Activated naive CD4-positive, alpha-beta T cell treated with anti-CD3 and anti-CD28 coated beads, Interleukin-2, amount 50 U/mL, for 16 hours (primary cell): Measurements from ENCODE around the gene SIPA1L3.
"Not testable (repeated sequence)": the region's sequence is repeated elsewhere in the genome, so short reads cannot be mapped to it uniquely, and the experiment has no call there.

ENCODE experiments used
- DNase-seq: peaks from one replicate; pipeline ENCODE4 v3.0.0-alpha.2; 2020

Gene SIPA1L3

DNA sequence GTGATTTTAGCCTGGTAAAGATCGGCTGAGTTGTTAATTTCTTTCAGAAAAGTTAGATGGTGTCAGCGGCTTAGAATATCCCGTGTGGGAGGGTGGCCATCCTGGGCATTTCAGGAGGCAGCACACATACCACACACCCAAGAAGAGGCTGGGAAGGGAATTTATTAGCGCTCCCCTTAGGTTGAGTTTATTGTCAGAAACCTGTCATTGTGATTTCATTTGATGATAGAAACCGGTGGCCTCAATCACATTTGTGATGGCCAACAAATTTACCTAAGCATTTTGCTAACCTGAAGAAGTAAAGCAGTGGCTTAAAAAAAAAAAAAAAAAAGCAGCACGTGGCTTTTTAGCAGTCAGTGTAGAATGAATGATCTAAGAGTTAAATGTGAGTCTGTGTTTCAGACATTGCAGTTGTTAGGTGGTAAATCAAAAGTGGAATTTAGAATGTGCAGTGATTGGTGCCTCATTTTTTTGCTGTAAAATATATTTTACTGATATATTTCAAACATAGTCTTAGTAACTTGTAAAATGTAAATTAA is 2.7 kb downstream of the SIPA1L3 start:
- no peak for DNase-seq

DNA sequence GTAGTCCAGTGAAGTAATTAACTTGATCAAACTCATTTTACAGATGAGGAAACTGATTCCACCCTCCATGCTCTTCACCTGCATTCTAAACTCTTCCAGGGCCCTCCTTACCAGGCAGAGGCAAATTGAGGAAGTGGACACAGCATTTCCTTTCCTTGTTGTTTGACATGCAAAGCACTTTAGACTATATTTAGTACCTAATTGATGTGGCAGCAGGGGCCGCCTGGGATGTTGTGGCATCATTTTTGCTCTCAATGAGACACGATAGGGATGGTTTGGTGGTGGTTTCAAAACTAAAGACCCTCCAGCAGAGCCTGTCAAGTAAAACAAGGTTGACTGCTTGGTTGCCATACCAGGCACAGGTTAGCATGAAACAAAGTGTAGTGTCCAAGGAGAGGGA is 7.9 kb downstream of the SIPA1L3 start:
- no peak for DNase-seq

DNA sequence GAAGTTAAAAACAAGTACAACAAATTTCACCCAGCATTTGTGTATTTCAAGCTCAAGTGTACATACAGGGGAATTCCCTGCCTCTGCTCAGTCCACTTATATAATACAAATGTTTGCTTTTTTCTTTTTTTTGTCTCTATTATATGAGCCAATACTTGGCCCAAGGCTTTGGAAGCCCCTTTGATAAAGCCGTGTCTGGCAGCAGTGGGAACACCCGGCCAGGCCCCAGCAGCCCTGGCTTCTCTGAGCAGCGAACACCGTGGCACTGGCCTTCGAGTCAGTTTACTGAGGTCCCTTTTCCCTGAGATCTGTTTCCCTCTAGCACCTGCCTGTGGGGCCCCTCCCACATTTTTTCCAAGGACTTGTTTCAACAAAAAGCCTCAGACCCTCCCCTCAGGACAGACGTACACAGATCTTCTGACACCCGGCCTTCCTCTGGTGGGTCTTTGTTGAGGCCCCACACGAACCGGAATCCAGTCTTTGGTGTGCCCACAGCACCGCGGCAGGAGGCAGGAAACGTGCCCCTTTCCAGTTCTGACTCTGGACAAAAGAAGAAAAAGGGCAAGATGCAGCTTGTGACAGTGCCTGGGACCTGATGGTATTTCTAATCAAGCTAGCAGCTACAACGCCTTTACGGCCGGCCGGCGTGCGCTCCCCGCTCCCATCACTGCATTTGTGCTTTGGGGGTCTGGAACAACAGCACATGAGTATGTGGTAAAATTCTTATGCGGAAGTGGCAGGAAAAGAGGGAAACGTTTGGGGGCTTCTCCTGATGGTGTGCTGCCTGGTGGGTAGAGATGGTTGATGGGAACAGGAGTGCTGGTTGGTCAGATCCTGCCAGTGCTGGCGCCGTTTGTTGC is 13.8 kb downstream of the SIPA1L3 start:
- no peak for DNase-seq

DNA sequence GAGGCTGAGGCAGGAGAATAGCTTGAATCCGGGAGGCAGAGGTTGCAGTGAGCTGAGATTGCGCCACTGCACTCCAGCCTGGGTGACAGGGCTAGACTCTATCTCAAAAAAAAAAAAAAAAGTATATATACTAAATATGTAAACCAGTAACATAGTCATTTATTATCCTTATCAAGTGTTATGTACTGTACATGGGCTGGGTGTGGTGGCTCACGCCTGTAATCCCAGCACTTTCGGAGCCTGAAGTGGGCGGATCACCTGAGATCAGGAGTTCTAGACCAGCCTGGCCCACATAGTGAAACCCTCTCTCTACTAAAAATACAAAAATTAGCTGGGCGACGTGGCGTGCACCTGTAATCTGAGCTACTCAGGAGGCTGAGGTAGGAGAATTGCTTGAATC is 17.6 kb downstream of the SIPA1L3 start:
- not testable (repeated sequence) for DNase-seq

DNA sequence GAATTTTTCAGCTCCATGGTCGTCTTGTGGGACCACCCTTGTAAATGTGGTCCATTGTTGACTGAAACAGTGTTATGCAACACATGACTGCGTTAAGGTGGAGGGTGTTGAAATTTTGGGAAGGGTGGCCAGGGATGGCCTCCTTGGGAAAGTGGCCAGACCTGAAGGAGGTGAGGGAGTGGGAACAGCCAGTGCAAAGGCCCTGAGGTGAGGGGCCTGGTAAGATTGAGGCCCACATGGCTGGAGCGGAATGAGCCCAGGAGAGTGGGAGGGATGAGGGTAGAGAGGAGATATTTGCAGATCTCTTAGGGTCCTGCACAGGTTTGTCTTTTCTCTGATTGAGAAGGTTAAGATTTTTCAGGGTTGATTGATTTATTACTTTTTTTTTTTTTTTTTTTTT is 18.2 kb downstream of the SIPA1L3 start:
- no peak for DNase-seq

DNA sequence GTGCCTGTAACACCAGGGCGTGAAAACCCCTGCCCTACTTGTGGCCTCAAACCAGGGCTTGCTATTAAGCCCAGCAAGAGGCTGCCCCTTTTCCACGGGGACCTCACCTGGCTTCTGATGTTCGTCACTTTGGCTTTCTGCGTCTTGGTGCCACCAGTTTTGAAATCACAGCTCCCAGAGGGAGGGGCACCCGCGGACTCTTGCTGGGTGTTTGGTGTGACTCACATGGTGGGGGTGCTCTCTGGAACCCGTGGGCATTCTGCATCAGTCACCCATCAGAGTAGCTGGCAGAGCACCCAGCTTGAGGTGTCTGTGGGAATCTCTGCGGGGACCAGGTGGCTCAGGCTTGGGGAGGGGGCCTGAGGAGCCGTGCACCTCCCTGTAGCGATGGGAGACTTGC is 19.2 kb downstream of the SIPA1L3 start:
- DNase-seq = no peak

DNA sequence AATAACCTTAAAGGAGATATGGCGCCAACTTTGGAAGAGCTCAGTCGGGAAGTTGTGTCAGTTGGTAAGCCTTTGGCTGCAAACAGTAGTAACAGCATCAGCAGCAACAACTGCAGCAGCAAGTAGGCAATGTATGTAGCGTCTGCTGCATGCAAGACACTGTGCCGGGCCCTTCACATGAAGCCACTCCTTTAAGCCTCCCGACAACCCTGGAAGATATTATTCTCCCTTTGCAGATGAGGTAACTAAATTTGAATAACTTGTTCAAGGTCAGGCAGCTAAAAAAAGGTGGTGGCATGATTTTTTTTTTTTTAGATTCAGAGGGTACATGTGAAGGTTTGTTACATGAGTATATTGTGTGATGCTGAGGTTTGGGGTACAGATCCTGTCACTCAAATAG is 19.7 kb downstream of the SIPA1L3 start:
- DNase-seq = no peak

DNA sequence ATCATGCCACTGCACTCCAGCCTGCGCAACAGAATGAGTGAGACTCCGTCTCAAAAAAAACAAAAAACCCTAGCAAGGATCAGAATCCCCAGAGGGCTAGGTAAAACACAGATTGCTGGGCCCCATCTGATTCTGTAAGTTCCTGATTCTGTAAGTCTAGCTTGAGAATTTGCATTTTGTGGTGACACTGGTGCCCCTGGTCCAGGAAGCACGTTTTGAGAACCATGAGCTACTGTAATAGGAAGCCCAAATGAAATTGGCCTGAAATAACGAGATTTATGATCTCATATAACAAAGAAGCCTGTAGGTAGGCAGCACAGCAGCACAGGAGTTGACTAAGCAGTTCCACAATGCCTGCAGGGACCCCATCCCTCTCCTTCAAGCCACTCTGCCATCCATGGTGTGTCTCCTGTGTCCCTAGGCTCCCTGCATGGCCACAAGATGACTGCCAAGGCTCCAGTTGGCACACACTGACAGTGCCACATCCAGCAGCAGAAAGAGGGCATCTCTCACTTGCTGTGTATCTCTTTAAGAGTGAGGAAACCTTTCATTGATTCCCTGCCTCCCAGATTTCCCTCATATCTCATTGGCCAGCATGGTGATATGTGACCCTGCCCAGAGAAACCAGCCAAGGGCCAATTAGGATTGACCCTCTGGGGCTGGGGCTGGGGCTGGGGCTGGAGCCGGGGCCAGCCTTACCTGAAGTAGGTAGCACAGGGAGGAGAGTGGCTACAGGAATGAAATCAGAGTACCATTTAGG is 21.7 kb downstream of the SIPA1L3 start:
- no peak for DNase-seq

DNA sequence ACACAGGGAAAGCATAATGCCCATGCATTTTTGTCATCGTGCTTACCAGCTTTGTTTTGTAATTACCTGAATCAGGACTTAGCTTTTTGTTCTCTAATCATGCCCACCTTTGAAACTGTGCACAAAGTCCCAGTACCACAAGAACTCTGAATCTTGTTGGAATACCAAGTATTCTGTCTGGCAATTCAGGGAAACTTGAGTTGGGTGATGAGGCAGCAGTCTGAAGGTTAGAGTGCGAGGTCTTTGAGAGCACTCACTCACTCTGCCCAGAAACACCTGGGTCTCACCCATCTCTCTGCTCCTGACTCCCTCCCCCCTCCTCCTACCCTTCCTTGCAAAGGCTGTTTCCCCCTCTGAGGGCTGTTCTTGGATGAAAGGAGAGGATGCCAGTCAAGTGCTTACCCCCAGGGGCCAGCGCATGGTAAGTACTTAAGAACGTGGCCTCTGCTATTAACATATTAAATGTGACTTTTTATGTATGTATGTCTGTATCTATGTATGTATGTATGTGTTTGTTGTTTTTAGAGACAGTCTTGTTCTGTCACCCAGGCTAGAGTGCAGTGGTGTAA is 22.4 kb downstream of the SIPA1L3 start:
- no peak for DNase-seq

DNA sequence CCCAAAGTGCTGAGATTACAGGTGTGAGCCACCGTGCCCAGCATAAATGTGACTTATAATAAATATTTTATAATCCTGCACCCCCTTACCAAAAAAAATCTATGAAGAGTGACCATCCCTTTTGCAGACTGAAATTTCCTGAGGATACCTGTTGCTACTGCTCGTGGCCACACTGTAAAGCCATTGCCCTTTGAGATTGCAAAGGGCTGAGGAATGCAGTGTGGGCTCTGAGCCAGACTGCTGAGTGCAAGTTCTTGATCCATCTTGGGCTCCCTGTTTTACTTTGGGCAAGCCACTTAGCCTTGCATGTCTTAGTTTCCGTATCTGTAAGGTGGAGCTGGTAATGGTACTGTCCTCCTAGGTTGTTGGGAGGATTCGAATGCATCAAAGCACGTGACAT is 23.4 kb downstream of the SIPA1L3 start:
- DNase-seq = no peak

DNA sequence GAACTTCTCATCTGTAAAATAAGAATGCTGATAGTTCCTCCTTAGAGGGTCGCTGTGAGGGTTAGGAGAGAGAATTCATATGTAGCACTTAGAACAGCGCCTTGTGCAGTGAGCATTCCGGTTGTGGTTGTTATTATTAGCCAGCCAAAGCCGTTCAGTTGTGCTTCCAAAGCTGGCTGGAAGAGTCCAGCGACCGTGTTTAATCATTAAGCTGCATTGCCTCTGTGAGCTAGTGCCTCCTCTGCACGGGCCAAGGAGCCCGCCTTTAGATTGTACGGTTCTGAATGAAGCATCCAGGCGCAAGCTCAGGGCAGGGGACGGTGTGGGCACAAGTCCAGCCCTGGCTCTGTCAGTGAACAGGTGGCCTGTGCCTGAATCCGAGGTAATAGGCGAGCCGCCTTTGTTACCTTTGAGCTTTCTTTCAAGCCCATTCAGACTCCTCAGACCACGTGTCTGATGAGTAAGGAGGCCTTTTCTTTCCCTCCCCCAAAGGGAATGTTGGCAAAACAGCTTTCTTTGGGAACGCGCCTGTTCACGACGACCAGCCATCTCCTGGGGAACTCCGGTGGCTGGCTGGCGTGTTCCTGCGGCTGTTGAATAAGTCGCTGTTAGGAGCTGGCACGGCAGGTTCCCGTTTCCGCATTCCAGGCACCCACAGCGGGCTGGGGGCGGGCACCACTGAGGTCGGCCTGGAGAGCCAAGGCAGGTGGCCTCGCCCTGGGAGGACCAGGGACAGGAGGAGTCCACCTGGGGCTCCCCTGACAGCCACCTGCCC is 25.1 kb downstream of the SIPA1L3 start:
- DNase-seq = no peak

DNA sequence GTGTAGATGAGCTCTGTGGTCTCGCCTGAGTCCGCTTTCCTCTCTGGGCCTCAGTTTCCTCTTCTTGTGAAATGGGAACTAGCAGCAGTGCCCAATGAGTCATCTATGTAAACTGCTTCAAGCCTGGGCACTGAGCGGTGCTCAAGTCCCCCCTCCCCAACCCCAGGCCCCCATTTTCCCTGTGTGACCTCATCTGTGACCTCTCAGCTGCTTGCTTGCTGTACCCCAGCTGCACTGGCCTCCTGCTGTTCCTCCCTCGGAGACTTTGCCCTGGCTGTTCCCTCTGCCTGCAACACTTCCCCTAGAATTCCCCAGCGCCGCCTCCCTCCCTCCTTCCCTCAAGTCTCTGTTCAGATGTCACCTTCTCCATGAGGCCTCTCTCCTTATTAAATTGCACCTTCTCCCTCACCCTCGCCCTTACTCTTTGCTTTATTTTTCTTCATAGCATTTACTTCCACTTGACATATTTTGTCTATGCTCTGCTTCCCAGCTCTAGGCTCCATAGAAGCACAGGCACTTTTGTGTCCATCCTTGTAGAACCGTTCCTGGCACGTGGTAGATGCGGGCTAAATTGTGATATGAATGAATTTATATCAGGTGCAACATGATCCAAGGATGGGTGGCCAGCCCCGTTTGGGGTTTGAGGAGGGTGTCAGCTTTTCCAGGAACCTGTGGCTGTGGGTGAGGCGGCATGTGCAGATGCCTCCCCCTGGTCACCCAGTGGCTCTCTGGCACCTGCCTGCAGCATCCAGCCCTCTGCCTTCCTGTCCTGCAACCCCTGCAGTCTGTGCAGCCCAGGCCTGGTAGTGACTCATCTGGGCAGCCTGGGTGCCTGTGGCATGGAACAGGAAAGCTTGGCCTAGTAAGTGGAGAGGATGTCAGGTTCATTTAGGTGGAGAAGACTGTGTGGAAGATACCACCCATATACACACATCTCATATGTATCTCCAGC is 26.3 kb downstream of the SIPA1L3 start:
- no peak for DNase-seq

DNA sequence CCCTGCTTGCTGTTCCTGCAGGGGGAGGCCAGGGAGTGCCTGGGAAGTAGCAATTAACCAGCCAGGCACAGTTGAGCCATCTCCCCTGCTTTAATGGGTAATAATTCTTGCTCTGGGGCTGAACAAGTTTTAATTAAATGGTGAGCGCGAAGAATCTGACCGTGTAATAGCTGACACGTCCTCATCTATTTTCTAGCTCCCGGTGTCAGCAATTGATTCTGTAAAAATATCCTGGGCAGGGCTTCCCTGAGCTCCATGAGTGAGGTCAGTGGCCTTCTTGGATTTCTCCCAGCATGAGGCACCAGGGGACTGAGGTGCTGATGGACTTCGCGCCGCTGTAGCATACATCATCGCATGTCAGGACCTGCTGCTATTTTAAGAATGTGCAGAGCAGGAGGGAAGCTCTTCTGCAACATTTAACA is 26.9 kb downstream of the SIPA1L3 start:
- no peak for DNase-seq

DNA sequence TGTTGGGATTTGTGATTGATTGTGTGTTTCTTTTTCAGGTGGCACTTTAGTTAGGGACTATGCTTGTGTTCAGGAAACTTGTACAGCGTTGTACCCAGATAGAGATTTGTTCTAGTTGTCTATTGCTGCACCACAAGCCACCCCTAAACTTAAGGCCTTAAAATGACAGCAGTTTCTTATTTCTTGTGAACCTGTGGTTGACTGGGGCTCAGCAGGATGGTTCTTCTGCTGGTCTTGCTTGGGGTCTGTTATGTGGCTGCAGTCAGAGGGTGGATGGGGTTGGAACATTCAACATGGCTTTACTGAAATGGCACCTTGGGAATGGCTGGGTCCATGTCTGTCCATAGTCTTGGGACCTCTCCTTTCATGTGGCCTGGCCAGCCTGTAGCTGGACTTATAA is 28.3 kb downstream of the SIPA1L3 start:
- no peak for DNase-seq

DNA sequence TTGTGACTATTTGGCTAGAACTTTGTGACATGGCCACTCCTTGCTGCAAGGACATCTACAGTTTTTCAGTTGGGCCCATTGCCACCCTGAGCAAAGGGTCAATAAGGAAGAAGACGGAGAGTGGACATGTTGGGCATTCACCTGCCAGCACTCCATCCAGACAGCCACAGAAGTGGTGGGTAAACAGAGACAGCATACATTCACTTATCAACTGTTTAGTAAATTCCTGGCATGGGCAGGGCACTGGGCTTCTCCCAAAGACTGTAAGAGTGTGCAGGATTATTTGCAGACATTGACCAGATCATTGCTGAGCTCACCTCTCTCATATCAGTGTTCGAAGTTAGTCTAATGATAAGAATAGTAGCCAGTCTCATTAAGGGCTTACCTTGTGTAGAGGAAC is 29.2 kb downstream of the SIPA1L3 start:
- no peak for DNase-seq

DNA sequence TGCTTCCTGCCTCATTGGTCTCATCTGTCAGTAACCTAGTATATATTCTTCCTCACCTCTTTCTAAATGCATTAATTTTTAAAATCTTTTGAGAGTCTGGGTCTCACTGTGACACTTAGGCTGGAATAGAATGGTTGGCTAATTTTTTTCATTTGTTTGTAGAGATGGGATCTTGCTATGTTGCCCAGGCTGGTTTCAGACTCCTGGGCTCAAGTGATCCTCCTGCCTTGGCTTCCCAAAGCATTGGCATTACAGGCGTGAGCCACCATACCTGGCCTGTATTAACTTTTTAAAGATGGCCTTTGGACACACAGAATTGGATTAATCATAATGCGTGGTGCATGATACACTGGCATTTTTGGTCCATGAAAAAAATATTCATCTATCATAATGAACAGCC is 29.9 kb downstream of the SIPA1L3 start:
- no peak for DNase-seq

DNA sequence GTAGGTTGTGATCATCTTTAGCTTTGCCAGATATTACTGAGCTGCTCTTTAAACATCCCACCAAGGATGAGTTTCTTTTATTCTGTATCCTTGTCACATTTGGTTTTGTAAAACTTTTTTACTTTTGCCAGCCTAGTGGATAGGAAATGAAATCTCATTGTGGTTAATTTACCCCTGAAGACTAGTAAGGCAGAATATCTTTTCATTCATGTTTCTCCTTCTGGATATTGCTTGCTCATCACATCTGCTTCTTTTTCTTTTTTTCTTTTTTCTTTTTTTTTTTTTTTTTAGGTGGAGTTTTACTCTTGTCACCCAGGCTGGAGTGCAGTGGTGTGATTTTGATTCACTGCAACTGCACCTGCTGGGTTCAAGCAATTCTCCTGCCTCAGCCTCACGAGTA is 31.3 kb downstream of the SIPA1L3 start:
- DNase-seq = no peak

DNA sequence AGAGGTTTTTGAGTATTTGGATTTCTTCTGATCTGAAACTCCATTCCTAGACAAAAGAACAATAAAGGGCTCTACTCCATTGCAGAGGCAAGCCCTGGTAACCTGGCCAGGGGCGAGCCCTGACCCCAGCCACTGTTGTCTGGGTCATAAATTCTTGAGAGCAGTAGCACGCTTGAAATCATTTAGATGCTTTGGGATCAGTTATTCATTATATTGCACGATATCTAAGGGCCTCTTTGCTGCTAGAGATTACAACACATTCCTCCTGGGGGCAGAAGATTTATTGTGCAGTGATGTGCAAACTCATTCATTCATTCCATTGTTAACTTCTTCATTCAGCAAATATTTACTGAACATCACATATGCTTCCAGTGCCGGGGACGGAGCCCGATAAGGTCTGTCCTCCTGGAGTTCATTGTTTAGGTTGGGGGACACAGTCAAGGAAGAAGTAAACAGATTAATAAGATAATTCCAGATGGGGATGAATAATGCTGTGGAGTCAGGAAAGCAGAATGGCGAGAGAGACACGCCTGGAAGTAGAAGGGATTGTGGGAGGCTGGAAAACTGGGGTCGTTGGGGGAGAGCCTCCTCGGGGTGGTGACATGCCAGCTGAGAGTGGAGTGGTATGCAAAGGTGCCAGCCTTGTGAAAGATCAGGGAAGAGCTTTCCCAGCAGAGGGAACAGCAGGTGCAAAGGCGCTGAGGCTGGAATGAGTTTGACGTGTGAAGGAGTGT is 34.9 kb downstream of the SIPA1L3 start:
- DNase-seq = no peak

DNA sequence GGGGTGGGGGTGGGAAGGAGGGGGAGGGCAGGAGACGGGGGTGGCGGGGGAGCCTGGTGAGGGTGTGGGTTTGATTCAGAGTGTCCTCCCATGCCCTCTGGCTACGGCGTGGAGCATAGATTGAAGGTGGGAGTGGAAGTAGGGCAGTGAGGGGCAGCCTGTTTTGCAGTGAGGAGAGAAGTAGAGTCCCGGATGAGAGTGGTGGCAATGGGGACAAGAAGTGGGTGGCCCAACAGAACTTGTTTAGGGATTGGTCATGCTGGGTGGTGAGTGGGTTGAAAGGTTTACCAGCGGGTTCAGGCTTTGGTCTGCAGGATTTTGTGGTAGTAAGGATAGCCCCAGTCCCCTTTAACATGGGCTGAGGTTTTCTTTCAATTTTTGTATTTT is 35.5 kb downstream of the SIPA1L3 start:
- no peak for DNase-seq

DNA sequence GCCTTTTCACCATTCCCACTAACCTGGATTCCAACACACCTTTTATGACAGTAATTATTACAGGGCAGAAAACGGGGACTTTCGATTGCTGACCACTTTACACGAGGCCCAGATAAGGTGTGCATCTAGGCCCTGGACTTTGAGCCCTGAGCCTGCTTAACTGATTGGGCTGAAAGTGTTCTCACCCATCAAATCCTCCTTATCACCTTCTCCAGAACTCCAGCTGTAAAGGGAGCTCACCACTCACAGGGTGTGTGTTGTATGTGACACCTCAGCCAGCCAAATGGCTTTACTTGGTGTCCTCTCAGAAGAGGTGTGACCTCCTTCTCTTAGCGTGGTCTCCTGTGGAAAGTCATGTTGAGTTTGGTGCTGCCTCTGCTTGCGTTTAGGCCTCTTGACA is 36.5 kb downstream of the SIPA1L3 start:
- no peak for DNase-seq

DNA sequence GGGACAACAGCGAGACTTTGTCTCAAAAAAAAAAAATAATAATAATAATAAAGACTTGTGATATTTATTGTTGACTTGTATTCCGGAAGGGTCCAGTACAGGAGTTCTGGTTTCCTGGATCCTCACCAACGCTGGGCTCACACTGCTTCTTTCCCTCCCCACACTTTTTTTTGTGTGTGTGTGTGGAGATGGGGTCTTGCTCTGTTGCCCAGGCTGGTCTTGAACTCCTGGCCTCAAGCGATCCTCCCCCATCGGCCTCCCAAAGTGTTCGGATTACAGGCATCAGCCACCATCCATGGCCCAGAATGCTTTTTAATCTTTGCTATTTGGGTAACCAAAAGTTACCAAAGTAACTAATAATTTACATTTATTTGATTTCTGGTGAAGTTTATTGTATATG is 39.1 kb downstream of the SIPA1L3 start:
- DNase-seq = no peak
